Measurements from ENCODE around the gene UVSSA.

The UVSSA gene

GRCh38 chr4:1315836-1316536, 31.0 kb upstream of the UVSSA start:
- TF ChIP-seq MAX (IDR thresholded peaks at IDR 0.05; ENCODE audit: low read depth, low read length) (no peak), CTCF (IDR thresholded peaks at IDR 0.05; ENCODE audit: low read depth, low read length) (no peak), MYC (IDR thresholded peaks at IDR 0.05; ENCODE audit: low read depth, low read length) (no peak), POLR2A (IDR thresholded peaks at IDR 0.05; ENCODE audit: extremely low read depth, insufficient read length) (no peak)
- no peak overlapping the region for H3K4me3 ChIP-seq (ENCODE audit: low read depth, low read length)
- no peak for DNase-seq (ENCODE audit: low read depth)

- DNase-seq (ENCODE audit: low read depth) = no peak
- TF ChIP-seq MAX (IDR thresholded peaks at IDR 0.05; ENCODE audit: low read depth, low read length) (no peak), CTCF (IDR thresholded peaks at IDR 0.05; ENCODE audit: low read depth, low read length) (no peak), POLR2A (IDR thresholded peaks at IDR 0.05; ENCODE audit: extremely low read depth, insufficient read length) (no peak), MYC (IDR thresholded peaks at IDR 0.05; ENCODE audit: low read depth, low read length) (no peak)
- H3K4me3 ChIP-seq (ENCODE audit: low read depth, low read length) = no peak overlapping the region
Observed at GRCh38 chr4:1316537-1317168, 30.4 kb upstream of the UVSSA start.

- DNase-seq (ENCODE audit: low read depth) = no peak
- TF ChIP-seq MAX (IDR thresholded peaks at IDR 0.05; ENCODE audit: low read depth, low read length) (no peak), CTCF (IDR thresholded peaks at IDR 0.05; ENCODE audit: low read depth, low read length) (no peak), POLR2A (IDR thresholded peaks at IDR 0.05; ENCODE audit: extremely low read depth, insufficient read length) (no peak), MYC (IDR thresholded peaks at IDR 0.05; ENCODE audit: low read depth, low read length) (no peak)
- H3K4me3 ChIP-seq (ENCODE audit: low read depth, low read length) = no peak overlapping the region
Observed at GRCh38 chr4:1317177-1318045, 29.6 kb upstream of the UVSSA start.

GRCh38 chr4:1318046-1318375, 29.0 kb upstream of the UVSSA start:
- H3K4me3 ChIP-seq (ENCODE audit: low read depth, low read length) = no peak overlapping the region
- DNase-seq (ENCODE audit: low read depth) = no peak
- TF ChIP-seq POLR2A (IDR thresholded peaks at IDR 0.05; ENCODE audit: extremely low read depth, insufficient read length) (no peak), CTCF (IDR thresholded peaks at IDR 0.05; ENCODE audit: low read depth, low read length) (no peak), MAX (IDR thresholded peaks at IDR 0.05; ENCODE audit: low read depth, low read length) (no peak), MYC (IDR thresholded peaks at IDR 0.05; ENCODE audit: low read depth, low read length) (no peak)

GRCh38 chr4:1318488-1319213, 28.4 kb upstream of the UVSSA start:
- no peak for DNase-seq (ENCODE audit: low read depth)
- TF ChIP-seq POLR2A (IDR thresholded peaks at IDR 0.05; ENCODE audit: extremely low read depth, insufficient read length) = no peak
- peak; percentile 56 for TF ChIP-seq CTCF (IDR thresholded peaks at IDR 0.05; ENCODE audit: low read depth, low read length)
- no peak overlapping the region for H3K4me3 ChIP-seq (ENCODE audit: low read depth, low read length)

Data from NB4 (cell line).